Measurements from ENCODE around the gene GALNT7.

Gene GALNT7

GRCh38 chr4:173360587-173361221 is 192.1 kb downstream of the GALNT7 start:
- peak in 1 of 2 experiments; percentile 4 for DNase-seq

GRCh38 chr4:173362666-173363065 is 194.1 kb downstream of the GALNT7 start:
- DNase-seq: no peak

GRCh38 chr4:173365359-173365996 is 196.9 kb downstream of the GALNT7 start:
- DNase-seq: no peak

GRCh38 chr4:173367285-173367684 is 198.7 kb downstream of the GALNT7 start:
- DNase-seq: no peak

- no peak for DNase-seq
Observed at GRCh38 chr4:173367946-173368345, 199.3 kb downstream of the GALNT7 start.

GRCh38 chr4:173370130-173370476 is 201.5 kb downstream of the GALNT7 start:
- DNase-seq: no peak

- DNase-seq: peak; percentile 93 to 97
Observed at GRCh38 chr4:173370477-173371291, 202.1 kb downstream of the GALNT7 start, which contains the start of gene SAP30. Gene SAP30, plus strand, starts transcription at chr4:173370954. Its CDS starts 229 bp downstream, at chr4:173371183.

- peak; percentile 55 to 58 for DNase-seq
Observed at GRCh38 chr4:173371292-173372192, 202.9 kb downstream of the GALNT7 start.
